ENCODE results near the gene GPR108. TPM values are rescaled to one million over a fixed set of nuclear protein-coding genes. Genes with fewer than 3 reads are reported as not detected.
A peak's percentile ranks its signal among the peaks of the same experiment; 100 is the strongest.
"Not testable (repeated sequence)": the region's sequence is repeated elsewhere in the genome, so short reads cannot be mapped to it uniquely, and the experiment has no call there.

GPR108 gene
- total RNA-seq, 1 experiment from 2014 or later, result 55.9 TPM

GRCh38 chr19:6720369-6721137 lies 16.8 kb downstream of the GPR108 start, which contains the start of gene C3:
Gene C3 (minus strand): TSS chr19:6720650. CDS start chr19:6720589, 61 bp downstream.
- peak; percentile 55 for DNase-seq (ENCODE audit: low read depth)

- no peak for DNase-seq (ENCODE audit: low read depth)
Measured at GRCh38 chr19:6719992-6720368, 17.4 kb downstream of the GPR108 start.

- no peak for DNase-seq (ENCODE audit: low read depth)
Measured at GRCh38 chr19:6719540-6719861, 17.9 kb downstream of the GPR108 start.

DNA sequence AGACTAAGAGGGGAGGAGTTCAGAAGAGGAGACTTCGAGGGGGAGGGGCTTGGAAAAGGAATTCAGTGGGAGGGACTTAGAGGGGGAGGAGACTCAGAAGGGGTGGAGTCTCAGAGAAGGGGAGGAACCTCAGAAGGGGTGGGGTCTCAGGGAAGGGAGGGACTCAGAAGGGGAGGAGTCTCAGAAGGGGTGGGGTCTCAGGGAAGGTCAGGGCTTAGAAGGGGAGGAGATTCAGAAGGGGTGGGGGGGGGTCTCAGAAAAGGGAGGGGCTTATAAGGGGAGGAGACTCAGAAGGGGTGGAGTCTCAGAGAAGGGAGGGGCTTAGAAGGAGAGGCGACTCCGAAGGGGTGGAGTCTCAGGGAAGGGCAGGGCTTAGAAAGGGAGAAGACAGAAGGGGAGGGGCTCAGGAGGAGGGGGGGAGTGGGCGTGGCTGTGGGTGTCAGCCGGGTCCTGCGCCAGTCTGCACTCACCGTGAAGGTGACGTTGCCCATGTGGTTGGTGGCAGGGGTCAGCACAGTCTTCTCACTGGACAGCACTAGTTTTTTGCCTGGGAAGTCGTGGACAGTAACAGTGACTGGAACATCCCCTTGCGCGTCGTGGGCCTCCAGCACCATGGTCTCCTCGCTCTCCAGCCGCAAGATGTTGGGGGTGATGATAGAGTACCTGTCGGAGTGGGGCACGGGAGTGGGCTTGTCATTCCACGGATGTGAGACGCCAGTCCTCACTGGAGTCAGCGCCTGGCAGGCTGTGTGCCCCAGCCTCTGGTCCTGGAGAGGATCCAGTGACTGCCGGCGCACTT lies 18.4 kb downstream of the GPR108 start:
- DNase-seq (ENCODE audit: low read depth), result peak; percentile 19

- DNase-seq (ENCODE audit: low read depth), result no peak
Measured at GRCh38 chr19:6718111-6718740, 19.2 kb downstream of the GPR108 start.

- no peak for DNase-seq (ENCODE audit: low read depth)
Measured at GRCh38 chr19:6717441-6717971, 19.9 kb downstream of the GPR108 start.

GRCh38 chr19:6717036-6717435 lies 20.3 kb downstream of the GPR108 start:
- DNase-seq (ENCODE audit: low read depth), result no peak

DNA sequence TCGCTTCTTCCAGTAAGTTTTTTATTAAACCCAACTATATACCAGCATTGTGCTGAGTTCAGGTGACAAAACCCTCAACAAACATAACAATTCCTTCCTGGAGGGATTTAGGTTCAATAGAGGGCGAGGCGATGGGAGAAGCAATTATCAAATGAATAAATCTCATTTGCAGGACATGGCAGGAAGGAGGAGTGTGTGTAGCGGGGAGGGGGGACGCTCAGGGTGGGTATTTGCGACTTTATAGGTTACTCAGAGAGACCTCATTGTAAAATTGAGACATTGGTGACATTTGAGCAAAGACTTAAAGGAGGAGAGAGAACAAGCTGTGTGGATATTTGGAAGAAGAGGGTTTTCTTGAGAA lies 20.8 kb downstream of the GPR108 start:
- no peak for DNase-seq (ENCODE audit: low read depth)

GRCh38 chr19:6714749-6715555 lies 22.4 kb downstream of the GPR108 start:
- DNase-seq (ENCODE audit: low read depth), result no peak

GRCh38 chr19:6713773-6714692 lies 23.3 kb downstream of the GPR108 start:
- no peak for DNase-seq (ENCODE audit: low read depth)

DNA sequence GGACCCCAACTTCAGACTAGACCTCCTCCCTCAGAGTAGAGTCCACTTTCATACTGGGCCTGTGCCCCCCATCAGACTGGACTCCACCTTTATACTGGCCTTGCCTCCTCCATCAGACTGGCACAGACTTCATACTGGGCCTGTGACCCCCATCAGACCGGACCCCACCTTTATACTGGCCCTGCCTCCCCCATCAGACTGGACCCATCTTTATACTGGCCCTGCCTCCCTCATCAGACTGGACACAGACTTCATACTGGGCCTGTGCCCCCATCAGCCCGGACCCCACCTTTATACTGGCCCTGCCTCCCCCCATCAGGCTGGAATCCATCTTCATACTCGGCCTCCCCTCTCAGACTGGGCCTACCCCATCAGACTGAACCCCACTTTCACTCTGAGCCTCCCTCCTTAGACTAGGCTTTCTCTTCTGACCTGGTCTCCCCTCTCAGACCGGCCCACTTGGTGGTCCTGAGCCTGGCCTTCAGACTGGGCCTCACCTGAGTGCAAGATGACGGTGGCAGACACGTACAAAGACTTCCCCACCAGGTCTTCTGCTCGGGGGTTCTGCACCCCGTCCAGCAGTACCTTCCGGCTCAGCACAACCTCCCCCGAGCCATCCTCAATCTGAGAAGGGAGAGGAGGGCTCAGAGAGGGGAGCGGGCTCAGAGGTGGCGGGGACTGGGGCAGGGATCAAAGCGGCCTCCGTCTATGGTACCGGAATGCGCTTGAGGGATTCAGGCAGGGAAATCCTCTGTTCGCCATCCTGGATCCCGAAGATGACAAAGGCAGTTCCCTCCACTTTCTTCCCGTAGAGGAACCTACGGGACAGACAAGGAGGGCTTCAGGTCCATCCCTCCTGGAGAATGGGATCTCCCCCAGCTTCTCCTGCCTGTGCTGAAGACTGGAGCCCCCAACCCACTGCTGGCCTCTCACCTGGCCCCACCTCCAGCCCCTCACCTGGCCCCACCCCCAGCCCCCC lies 24.4 kb downstream of the GPR108 start:
- no peak for DNase-seq (ENCODE audit: low read depth)

DNA sequence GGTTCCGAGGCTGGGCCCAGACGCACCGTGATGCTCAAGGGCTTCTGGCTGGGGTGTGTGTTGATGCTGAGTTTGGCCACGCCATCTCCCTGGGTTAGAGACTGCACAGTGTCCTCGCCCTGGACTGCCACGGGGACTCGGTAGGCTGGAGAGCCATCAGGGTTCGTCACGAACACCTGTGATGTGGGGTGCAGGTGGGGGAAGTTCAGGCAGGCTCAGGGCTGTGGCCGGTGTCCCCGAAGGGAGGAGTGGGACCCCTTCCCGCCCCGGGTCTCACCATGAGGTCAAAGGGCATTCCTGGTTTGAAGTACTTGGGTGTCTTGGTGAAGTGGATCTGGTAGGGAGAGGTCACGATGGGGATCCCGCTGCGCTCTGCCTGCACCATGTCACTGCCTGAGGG lies 25.1 kb downstream of the GPR108 start:
- no peak for DNase-seq (ENCODE audit: low read depth)

DNA sequence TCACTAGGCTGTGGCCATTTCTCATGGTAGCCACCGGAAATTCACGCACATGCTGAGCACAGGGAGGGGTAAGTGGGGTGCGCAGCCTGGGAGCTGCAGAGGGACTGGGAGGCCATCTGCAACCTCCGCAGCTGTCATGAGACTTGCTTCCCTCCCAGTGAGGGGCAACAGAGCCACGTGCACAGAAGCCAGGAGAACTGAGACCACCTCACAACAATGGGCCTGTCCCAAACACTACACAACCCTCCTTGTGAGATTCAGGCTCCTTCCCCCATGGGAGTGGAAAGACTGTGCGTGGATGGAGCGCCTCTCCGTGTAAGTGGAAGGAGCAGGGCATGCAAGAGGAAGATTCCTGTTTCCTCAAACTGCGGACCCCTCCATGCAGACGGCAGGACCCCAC lies 25.8 kb downstream of the GPR108 start:
- DNase-seq (ENCODE audit: low read depth), result no peak

GRCh38 chr19:6711078-6711361 lies 26.4 kb downstream of the GPR108 start:
- DNase-seq (ENCODE audit: low read depth), result no peak

- no peak for DNase-seq (ENCODE audit: low read depth)
Measured at GRCh38 chr19:6710273-6711077, 26.9 kb downstream of the GPR108 start.

DNA sequence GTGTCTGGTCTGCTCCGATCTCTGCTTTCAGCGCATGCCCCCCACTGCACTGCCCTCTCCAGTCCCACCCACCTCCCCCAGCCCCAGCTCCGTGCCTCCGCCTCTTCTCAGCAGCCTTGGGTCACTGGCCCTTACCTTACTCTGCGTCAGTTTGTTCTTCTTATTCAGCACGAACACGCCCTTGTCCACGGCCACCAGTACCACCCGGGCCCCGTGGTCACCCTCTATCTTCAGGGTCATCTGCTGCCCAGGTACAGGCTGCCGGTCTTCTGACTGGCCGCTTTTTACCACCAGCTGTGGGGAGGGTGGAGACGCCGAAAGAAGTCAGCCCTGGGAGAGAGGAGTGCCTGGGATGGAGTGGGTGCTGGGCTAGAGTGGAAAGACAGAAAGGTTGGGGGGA lies 27.8 kb downstream of the GPR108 start:
- DNase-seq (ENCODE audit: low read depth), result no peak

- not testable (repeated sequence) for DNase-seq (ENCODE audit: low read depth)
Measured at GRCh38 chr19:6708913-6709312, 28.5 kb downstream of the GPR108 start.

GRCh38 chr19:6708346-6708745 lies 29.0 kb downstream of the GPR108 start:
- DNase-seq (ENCODE audit: low read depth), result no peak

DNA sequence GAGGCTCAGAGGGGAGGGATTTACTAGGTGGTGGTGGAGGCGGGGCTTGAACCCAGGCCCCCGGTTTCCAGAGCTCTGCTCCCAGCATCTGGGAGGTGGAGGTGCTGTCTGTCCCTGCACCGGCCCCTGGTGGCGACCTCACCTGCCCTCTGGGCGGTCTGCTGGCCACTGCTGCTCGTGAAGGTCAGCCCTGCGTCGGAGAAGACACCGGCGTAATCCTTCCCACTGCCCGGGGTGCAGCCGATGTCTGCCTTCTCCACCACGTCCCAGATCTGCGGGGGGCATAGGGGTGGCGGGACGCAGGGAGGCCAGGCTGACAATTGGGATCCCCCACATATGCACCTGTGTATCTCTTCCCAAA lies 29.7 kb downstream of the GPR108 start:
- DNase-seq (ENCODE audit: low read depth), result no peak

Data from RPMI7951 (cell line).